Activated CD8-positive, alpha-beta memory T cell treated with anti-CD3 and anti-CD28 coated beads, Interleukin-2, amount 50 U/mL, for 1 hour (primary cell): Measurements from ENCODE around the gene LRSAM1.
"Not testable (repeated sequence)": the region's sequence is repeated elsewhere in the genome, so short reads cannot be mapped to it uniquely, and the experiment has no call there.

ENCODE experiments used
- DNase-seq: peaks from one replicate; pipeline ENCODE4 v3.0.0-alpha.2; 2020; ENCODE audit errors: extremely low read depth

Gene LRSAM1

GRCh38 chr9:127457191-127457878 is 6.0 kb downstream of the LRSAM1 start:
- no peak for DNase-seq

GRCh38 chr9:127458921-127459320 is 7.6 kb downstream of the LRSAM1 start:
- DNase-seq = no peak

- DNase-seq = no peak
Measured at GRCh38 chr9:127463382-127463781, 12.1 kb downstream of the LRSAM1 start.

GRCh38 chr9:127463911-127464310 is 12.6 kb downstream of the LRSAM1 start:
- DNase-seq = no peak

- not testable (repeated sequence) for DNase-seq
Measured at GRCh38 chr9:127466407-127466917, 15.2 kb downstream of the LRSAM1 start.

GRCh38 chr9:127467621-127468020 is 16.3 kb downstream of the LRSAM1 start:
- DNase-seq = no peak

- DNase-seq = no peak
Measured at GRCh38 chr9:127470662-127471061, 19.4 kb downstream of the LRSAM1 start.

GRCh38 chr9:127473501-127473900 is 22.2 kb downstream of the LRSAM1 start:
- DNase-seq = no peak

- DNase-seq = no peak
Measured at GRCh38 chr9:127473932-127474331, 22.6 kb downstream of the LRSAM1 start.

- no peak for DNase-seq
Measured at GRCh38 chr9:127474592-127474991, 23.3 kb downstream of the LRSAM1 start.

- no peak for DNase-seq
Measured at GRCh38 chr9:127479507-127480081, 28.3 kb downstream of the LRSAM1 start.

- DNase-seq = no peak
Measured at GRCh38 chr9:127482662-127483061, 31.4 kb downstream of the LRSAM1 start.

- DNase-seq = no peak
Measured at GRCh38 chr9:127485995-127486394, 34.7 kb downstream of the LRSAM1 start.

GRCh38 chr9:127488946-127489345 is 37.6 kb downstream of the LRSAM1 start:
- DNase-seq = no peak

GRCh38 chr9:127489471-127490115 is 38.3 kb downstream of the LRSAM1 start:
- DNase-seq = no peak

GRCh38 chr9:127490535-127491230 is 39.4 kb downstream of the LRSAM1 start:
- no peak for DNase-seq

GRCh38 chr9:127491516-127491915 is 40.2 kb downstream of the LRSAM1 start:
- DNase-seq = no peak

GRCh38 chr9:127492616-127493015 is 41.3 kb downstream of the LRSAM1 start:
- DNase-seq = no peak

- no peak for DNase-seq
Measured at GRCh38 chr9:127493592-127494303, 42.4 kb downstream of the LRSAM1 start.

- no peak for DNase-seq
Measured at GRCh38 chr9:127494304-127494702, 43.0 kb downstream of the LRSAM1 start.

GRCh38 chr9:127495884-127496555 is 44.7 kb downstream of the LRSAM1 start:
- DNase-seq = no peak
